ENCODE measurements around the gene MACROD1.

DNA sequence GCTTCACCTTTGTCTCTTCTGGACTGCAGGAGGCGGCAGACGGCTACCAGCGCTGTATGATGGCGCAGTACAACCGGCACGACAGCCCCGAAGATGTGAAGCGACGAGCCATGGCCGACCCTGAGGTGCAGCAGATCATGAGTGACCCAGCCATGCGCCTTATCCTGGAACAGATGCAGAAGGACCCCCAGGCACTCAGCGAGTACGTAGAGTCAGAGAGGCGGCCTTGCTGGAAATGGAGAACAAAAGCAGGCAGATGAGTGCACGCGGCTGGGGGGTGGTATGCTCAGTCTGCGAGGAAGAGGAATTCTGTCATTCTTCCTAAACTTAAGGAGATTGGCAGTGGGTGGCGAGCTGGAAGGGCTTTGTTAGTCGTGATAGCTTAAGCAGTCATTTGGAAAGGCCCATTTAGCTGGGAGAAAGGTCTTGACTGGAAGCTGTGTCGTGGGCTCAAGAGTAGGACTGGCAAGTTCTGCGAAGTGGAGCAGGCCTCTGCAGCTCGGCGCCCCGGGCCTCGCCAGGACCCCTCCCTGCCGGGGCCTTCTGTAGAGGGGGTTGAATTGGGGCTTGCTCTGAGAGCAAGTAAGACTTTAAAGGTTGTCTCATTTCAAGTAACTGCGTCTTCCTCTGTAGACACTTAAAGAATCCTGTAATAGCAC, 37.6 kb upstream of the MACROD1 start:
- TF ChIP-seq EZH2 (IDR thresholded peaks at IDR 0.05; ENCODE audit: borderline replicate concordance) = no peak
- TF ChIP-seq, protein P1, sequence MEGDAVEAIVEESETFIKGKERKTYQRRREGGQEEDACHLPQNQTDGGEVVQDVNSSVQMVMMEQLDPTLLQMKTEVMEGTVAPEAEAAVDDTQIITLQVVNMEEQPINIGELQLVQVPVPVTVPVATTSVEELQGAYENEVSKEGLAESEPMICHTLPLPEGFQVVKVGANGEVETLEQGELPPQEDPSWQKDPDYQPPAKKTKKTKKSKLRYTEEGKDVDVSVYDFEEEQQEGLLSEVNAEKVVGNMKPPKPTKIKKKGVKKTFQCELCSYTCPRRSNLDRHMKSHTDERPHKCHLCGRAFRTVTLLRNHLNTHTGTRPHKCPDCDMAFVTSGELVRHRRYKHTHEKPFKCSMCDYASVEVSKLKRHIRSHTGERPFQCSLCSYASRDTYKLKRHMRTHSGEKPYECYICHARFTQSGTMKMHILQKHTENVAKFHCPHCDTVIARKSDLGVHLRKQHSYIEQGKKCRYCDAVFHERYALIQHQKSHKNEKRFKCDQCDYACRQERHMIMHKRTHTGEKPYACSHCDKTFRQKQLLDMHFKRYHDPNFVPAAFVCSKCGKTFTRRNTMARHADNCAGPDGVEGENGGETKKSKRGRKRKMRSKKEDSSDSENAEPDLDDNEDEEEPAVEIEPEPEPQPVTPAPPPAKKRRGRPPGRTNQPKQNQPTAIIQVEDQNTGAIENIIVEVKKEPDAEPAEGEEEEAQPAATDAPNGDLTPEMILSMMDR (IDR thresholded peaks at IDR 0.05; ENCODE audit: poor library complexity) = no peak

Measured in hepatocyte (in vitro differentiated cells).